GM18511 (cell line): ENCODE measurements around the gene TRAPPC2B.

Experiments used
- ATAC-seq: cut with Tn5 transposase; IDR thresholded peaks from one replicate; pipeline ENCODE4 v1.9.1; 2021; ENCODE audit warnings: mild to moderate bottlenecking, moderate library complexity; ENCODE audit not compliant: unreplicated experiment

Gene TRAPPC2B

GRCh38 chr19:57362997-57363687 lies at the start of gene TRAPPC2B, which contains the start of gene ZNF547:
TSS of gene TRAPPC2B (plus strand) at chr19:57363551. CDS start at chr19:57364834, 1,283 bp downstream.
TSS of gene ZNF547 (plus strand) at chr19:57363551. CDS start at chr19:57368556, 5,005 bp downstream.
- ATAC-seq = peak; percentile 99

- ATAC-seq = no peak
Measured at GRCh38 chr19:57314146-57314545, 49.2 kb upstream of the TRAPPC2B start.

- no peak for ATAC-seq
Measured at GRCh38 chr19:57317503-57317902, 45.8 kb upstream of the TRAPPC2B start.

- peak; percentile 3 for ATAC-seq
Measured at GRCh38 chr19:57319869-57320179, 43.5 kb upstream of the TRAPPC2B start.

GRCh38 chr19:57320180-57321084 lies 42.9 kb upstream of the TRAPPC2B start, which contains the start of gene ZNF543:
TSS of gene ZNF543 (plus strand) at chr19:57320472. CDS start at chr19:57320854, 382 bp downstream.
- ATAC-seq = peak; percentile 98

GRCh38 chr19:57321116-57321515 lies 42.2 kb upstream of the TRAPPC2B start:
- no peak for ATAC-seq

GRCh38 chr19:57321751-57322150 lies 41.6 kb upstream of the TRAPPC2B start:
- no peak for ATAC-seq

- ATAC-seq = no peak
Measured at GRCh38 chr19:57324992-57325391, 38.4 kb upstream of the TRAPPC2B start.

- no peak for ATAC-seq
Measured at GRCh38 chr19:57327993-57328392, 35.4 kb upstream of the TRAPPC2B start.

- ATAC-seq = no peak
Measured at GRCh38 chr19:57334191-57334590, 29.2 kb upstream of the TRAPPC2B start.

- ATAC-seq = no peak
Measured at GRCh38 chr19:57338877-57339276, 24.5 kb upstream of the TRAPPC2B start.

GRCh38 chr19:57342582-57342981 lies 20.8 kb upstream of the TRAPPC2B start:
- no peak for ATAC-seq

GRCh38 chr19:57348136-57348535 lies 15.2 kb upstream of the TRAPPC2B start:
- no peak for ATAC-seq

GRCh38 chr19:57350877-57351805 lies 12.2 kb upstream of the TRAPPC2B start, which contains the start of gene ZNF304:
TSS of gene ZNF304 (plus strand) at chr19:57351271. CDS start at chr19:57351665, 394 bp downstream.
- peak; percentile 100 for ATAC-seq

- ATAC-seq = no peak
Measured at GRCh38 chr19:57351867-57352266, 11.5 kb upstream of the TRAPPC2B start.

- ATAC-seq = no peak
Measured at GRCh38 chr19:57355916-57356315, 7.4 kb upstream of the TRAPPC2B start.

- ATAC-seq = no peak
Measured at GRCh38 chr19:57357406-57357805, 5.9 kb upstream of the TRAPPC2B start.

GRCh38 chr19:57359300-57359699 lies 4.1 kb upstream of the TRAPPC2B start:
- no peak for ATAC-seq

GRCh38 chr19:57362419-57362818 lies 932 bp upstream of the TRAPPC2B start:
- no peak for ATAC-seq

GRCh38 chr19:57363688-57364181 lies 384 bp downstream of the TRAPPC2B start:
- ATAC-seq = peak; percentile 17
